HG03097 (cell line): ENCODE results near the gene FHIP2A.
"Not testable (repeated sequence)": the region's sequence is repeated elsewhere in the genome, so short reads cannot be mapped to it uniquely, and the experiment has no call there.

Experiments used
- ATAC-seq: cut with Tn5 transposase; IDR thresholded peaks from one replicate; pipeline ENCODE4 v1.9.1; 2021; ENCODE audit not compliant: unreplicated experiment, low FRiP score

FHIP2A gene, protein sequence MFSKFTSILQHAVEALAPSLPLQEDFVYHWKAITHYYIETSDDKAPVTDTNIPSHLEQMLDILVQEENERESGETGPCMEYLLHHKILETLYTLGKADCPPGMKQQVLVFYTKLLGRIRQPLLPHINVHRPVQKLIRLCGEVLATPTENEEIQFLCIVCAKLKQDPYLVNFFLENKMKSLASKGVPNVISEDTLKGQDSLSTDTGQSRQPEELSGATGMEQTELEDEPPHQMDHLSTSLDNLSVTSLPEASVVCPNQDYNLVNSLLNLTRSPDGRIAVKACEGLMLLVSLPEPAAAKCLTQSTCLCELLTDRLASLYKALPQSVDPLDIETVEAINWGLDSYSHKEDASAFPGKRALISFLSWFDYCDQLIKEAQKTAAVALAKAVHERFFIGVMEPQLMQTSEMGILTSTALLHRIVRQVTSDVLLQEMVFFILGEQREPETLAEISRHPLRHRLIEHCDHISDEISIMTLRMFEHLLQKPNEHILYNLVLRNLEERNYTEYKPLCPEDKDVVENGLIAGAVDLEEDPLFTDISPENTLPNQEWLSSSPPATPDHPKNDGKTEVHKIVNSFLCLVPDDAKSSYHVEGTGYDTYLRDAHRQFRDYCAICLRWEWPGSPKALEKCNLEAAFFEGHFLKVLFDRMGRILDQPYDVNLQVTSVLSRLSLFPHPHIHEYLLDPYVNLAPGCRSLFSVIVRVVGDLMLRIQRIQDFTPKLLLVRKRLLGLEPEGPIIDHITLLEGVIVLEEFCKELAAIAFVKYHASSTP

DNA sequence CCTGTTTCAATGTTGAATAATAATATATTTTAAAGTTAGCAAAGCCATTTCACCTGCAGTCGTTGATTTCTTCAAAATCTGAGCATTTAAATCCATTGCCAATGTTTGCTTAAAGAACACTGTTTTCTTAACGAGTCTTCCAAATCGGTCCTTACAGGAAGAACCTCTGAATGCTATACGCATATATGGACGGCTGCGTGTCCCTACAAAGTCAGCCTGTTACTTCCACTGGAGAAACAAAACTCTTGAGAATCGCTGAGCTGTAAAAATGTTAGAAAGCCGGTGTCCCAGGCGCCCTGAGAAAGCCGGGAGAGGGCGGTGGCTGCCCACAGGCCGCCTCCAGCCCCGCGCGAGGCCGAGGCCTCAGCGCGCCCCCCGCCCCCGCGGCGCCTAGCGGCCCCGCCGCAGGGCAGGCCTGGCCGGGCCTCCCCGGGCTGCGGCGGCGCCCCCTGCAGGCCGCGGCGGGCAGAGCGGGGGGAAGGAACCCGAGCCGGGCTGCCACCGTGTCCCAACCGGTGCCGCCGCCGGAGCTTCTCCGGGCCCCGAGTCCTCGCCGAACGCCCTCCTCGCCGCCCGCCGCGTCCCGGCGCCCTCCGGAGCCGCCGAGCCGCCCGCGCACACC is at the start of gene FHIP2A:
TSS of gene FHIP2A (plus strand) at position 488 of the 622 bp plus-strand sequence. CDS start 299 bp downstream, outside the sequence.
- peak; percentile 79 for ATAC-seq

DNA sequence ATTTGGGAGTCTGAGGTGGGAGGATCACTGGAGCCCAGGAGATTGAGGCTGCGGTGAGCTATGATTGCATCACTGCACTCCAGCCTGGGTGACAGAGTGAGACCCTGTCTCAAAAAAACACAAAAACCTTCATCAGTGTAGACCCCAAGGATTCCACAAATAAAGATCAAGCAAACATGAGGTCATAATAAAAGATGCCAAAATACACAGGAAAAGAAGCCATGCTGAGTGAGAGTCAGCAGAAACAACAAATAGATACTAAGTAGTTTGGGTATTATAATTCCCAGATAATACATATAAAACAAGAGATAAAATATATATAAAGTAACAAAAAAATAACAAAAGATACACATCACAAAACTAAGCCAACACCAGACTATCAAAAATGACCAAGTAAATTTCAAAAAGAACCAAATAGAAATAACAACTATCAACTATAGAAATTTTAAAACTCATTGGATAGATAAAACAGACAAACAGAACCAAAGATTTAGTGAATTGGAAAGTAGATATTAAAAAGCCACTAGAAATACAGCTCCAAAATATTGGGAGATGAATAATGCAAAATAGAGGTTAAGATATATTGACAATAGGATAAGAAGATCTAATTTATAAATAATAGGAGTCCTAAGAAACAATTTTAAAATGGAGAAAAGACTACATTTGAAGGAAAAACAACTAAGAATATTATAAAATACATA is 48.9 kb upstream of the FHIP2A start:
- no peak for ATAC-seq

DNA sequence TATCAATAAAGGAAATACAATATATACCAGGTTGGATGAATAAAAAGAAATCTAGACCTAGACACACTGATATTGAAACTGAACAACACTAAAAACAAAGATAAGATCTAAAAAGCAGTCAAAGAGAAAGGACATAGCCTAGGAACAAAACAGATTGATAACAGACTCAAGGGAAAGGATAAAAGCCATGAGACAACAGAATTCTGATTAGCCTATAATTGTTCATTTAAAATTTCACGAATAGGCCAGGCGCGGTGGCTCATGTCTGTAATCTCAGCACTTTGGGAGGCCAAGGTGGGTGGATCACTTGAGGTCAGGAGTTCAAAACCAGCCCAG is 48.4 kb upstream of the FHIP2A start:
- no peak for ATAC-seq

DNA sequence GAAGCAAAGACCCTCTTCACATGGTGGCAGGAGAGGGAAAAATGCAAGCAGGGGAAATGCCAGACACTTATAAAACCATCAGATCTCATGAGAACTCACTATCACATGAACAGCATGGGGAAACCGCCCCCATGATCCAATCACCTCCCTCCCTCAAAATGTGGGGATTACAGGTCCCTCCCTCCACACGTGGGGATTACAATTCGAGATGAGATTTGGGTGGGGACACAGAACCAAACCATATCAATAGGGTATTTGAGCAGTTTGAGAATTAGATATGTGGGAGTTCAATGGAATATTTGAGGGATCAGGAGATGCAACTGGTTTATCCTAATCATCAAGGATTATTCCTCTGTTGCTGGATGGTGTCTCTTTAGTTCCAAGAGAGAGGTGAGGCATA is 46.5 kb upstream of the FHIP2A start:
- not testable (repeated sequence) for ATAC-seq

DNA sequence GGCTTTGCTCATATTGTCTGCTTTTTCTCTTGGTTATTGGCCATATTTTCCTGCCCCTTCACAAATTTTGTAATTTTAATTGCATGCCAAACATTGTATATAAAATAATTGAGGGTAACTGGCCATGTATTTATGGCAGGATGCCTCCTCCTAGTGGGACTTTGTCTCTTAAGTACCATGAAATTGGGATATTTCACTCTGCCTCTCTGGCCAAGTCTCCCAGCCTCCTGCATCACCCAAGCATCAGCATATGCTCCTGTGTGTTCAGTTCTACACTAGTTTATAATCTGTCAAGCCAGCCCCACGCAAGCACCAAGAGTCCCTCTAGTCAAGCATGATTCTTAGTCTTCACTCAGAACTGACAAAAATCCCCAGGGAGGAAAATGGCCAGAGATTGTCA is 44.2 kb upstream of the FHIP2A start:
- no peak for ATAC-seq

DNA sequence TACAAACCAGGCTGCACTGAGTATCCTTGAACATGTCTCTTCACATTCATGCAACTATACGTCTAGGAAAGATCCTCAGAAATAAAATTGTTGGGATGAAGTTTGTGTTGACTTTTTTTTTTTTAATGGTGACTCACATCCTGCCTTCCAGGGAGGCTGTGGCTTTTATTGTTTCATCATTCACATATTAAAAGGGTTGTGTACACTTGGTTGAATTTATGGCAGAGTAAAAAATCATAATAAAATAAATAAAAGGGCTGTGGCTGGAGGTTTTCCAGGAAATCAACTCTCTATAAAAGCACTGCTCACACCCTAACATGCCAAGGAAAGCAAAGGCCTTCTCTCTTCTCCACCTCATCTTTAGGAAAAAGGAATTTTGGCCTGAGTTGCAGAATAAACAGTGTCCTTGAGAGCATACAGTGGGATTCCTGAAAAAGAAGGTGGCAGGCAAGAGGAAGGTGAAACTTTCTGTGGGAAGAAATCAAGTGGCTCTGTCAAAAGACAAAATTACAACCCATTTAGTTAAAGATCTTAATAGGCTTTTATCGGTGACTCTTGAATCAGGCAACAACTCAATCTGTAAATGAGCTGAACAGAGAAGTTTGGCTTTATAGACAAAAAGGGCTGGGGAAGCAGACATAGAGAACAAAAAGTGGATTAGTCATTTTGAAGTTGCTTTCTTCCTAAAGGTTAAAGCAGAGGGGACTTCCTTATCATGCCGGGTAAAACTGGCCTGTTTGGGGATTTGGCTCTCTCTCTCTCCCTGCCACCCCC is 41.6 kb upstream of the FHIP2A start:
- no peak for ATAC-seq

DNA sequence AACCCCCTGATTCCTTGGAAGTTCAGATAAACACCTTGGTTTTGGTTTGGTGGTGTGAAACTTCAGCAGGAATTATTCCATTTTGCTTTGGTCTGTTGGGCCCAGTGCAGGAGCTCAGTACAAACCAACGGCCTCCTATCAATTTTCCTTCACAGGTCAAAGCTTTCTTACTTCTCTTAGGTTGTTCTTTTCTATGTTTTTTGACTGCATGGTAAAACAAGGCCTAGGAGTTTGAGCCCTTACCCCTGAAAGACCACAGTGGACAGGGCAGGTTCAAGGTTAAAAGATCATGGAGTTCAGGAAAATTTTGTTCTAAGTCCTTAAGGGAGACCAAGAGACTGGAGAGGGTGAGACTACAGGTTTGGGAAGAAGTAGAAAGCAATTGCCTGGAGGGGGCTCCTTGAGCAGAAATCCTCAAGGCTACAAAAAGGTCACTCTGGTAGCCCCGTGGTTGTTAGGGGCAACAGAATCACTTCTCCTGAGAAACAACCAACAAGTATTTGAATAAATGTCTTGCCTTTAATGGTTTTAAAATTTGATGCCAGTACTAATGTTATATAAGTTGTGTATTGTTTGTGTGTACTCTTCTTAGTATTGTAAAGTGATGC is 40.9 kb upstream of the FHIP2A start:
- ATAC-seq = no peak

DNA sequence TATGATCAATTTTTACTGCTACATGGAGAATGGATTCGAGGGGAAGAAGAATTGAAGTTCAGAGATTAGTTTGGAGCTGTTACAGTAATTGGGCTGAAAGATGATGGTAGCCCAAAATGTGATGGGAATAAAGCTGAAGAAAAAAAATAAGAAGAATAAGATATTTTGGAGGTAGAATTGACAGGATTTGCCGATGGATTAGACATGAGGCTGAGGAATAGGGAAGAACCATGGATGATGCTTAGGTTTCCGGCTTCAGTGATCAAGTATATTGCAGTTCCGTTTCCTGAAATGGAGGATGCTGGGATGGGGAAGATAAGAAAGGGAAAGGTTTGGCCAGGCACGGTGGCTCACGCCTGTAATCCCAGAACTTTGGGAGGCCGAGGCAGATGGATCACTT is 38.9 kb upstream of the FHIP2A start:
- no peak for ATAC-seq

DNA sequence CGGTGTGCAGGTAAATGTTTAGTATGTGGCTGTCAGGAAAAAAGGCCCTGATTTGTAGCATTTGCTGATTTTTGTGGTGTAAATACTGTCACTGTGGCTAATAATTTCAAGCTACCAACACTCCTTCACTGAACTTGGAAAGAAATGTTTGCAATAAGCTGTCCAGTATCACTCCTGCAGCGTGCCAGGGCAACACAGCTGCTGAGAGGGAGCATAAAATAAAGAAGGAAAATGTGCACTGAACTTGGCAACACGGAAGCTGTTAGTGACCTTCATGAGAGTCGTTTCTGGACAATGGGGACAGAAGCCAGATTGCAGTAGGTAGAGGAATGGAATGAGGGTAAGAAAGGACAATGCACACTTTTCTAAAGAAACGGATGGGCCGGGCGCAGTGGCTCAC is 37.9 kb upstream of the FHIP2A start:
- no peak for ATAC-seq

DNA sequence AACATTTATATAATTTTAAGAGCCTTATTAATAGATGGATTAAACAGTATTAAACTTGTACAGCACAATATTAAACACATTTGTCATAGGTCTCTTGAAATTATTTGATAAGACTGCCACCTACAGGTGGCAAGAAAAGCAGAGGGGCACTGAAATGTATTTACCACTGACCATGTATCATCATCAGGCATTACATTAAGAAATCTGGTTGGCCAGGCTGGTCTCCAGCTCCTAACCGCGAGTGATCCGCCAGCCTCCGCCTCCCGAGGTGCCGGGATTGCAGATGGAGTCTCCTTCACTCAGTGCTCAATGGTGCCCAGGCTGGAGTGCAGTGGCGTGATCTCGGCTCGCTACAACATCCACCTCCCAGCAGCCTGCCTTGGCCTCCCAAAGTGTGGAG is 35.1 kb upstream of the FHIP2A start:
- ATAC-seq = not testable (repeated sequence)

DNA sequence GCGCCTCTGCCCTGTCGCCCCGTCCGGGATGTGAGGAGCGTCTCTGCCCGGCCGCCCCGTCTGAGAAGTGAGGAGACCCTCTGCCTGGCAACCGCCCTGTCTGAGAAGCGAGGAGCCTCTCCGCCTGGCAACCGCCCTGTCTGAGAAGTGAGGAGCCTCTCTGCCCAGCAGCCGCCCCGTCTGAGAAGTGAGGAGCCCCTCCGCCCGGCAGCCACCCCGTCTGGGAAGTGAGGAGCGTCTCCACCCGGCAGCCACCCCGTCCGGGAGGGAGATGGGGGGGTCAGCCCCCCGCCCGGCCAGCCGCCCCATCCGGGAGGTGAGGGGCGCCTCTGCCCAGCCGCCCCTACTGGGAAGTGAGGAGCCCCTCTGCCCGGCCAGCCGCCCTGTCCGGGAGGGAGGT is 34.4 kb upstream of the FHIP2A start:
- ATAC-seq = not testable (repeated sequence)

DNA sequence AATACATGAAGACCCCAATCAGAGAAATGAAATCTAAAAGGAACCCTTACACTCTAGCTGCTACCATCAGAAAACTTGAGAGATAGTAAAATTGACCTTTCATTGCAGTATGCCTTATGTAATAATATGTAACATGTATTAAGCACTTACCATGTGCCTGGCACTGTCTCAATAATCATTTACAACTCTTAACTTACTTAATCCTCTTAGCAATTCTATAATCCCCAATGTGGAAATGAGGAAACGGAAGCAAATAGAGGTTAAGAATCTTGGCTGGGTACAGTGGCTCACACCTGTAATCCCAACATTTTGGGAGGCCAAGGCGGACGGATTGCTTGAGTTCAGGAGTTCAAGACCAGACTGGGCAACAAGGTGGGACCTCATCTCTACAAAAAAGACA is 29.8 kb upstream of the FHIP2A start:
- ATAC-seq = no peak

DNA sequence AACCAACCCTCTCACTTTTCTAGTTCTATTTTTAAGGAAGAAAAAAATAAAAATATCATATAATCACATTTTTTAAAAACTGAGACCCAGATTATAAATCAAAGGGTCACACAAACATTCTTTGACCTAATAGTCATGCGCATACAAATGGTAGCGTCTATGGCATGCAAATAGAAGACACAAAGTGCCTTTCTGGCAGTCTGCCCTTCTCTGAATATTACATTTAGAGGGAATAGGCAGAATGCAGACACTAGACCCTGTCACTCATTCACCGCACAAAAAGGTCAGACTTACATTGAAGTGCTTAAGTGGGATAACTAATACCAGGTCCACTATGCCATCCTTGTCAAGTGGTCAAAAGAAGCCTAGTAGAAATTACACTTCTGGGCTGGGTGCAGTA is 26.5 kb upstream of the FHIP2A start:
- ATAC-seq = no peak

DNA sequence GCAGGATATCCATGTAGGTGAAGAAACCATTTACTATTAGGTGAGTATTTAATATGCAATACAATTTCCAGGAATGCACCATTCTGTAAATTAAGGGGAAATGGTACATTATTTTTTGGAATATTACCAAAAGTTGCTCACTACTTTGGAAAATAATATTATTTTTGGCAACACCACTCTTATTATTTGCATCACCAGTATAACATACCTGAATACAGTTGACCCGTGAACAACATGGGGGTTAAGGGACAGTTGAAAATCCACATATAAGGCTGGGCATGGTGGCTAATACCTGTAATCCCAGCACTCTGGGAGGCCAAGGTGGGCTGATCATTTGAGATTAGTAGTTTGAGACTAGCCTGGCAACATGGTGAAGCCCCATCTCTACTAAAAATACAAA is 21.2 kb upstream of the FHIP2A start:
- no peak for ATAC-seq

DNA sequence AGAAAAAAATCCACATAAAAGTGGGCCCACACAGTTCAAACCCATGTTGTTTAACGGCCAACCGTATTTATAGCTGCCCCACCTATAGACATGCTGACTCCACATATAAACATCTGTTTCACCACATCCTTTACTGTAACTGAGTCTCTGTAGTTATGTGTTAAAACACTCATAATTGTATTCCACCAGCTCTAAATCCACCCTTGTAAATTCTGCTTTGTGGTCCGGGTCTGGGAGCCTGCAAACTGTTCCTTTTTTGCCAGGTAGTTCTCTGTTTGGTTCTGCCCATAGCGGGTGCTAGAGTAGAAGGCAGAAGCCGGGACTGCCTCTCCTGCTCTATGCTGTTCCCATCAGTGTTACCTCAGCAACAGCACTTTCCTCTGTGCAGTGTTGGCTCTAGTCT is 20.2 kb upstream of the FHIP2A start:
- peak; percentile 81 for ATAC-seq

DNA sequence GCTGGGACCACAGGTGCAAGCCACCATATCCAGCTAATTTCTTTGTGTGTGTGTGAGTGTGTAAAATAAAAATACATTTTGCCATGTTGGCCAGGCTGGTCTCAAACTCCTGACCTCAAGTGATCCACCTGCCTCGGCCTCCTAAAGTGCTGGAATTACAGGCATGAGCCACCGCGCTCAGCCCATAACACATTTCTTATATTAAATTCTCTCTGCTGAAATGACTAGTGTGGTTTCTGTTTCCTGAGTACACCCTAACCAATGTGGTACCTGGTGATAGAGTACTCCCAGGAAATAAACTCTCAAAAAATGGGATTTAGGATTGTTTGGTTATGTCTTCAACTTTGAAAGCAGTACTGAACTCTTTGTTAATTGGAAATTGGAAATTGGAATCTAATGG is 19.4 kb upstream of the FHIP2A start:
- ATAC-seq = no peak

DNA sequence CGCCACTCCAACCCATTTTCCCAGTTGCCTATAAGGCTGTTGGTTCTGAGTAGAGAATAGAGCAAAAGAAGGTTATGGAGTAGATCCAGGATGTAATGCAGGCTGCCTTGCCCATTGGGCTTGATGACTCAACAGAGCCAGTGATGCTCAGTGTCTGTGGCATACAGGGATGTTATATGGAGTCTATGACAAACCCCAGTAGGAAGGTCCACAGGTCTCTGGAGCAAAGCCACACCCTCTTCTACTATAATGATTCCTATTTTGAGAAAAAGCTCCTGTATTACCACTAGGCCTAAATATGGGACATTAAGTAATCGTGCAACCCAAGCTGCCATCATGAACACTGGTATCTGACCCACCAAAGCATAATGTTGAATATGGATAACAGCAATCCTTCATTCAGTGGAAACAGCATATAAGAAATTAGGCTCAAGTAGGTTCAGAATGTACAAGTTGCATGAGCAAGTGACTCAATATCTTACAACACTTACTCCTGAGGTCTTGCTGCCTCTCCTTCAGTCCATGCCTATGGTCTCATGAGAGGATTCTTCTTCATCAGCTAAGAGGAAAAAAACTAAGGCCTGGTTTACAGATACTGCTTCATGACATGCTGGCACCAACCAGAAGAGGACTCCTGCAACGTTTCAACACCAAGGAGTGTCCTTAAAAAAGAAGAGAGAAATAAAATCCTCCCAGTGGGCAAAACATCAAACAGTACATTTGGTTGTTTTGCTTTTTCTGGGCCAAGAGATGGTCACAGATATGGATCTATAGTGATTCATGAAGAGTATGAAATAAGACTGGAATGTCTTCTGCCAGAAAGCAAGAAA is 14.8 kb upstream of the FHIP2A start:
- no peak for ATAC-seq

DNA sequence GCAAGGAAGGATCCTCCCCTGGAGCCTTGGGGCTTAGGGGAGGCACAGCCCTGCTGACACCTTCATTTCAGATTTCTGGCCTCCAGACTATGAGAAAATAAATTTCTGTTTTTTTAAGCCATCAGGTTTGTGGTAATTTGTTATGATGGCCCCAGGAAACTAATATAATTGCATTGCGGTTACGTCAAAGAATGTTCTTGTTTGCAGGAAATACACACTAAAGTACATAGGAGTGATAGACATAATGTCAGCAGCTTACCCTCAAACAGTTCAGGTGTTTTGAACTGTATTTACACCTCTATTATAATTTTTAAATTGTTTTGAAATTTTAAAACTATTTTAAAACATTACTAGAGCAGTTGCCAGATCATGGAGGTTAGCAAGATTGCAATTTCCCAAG is 12.6 kb upstream of the FHIP2A start:
- no peak for ATAC-seq

DNA sequence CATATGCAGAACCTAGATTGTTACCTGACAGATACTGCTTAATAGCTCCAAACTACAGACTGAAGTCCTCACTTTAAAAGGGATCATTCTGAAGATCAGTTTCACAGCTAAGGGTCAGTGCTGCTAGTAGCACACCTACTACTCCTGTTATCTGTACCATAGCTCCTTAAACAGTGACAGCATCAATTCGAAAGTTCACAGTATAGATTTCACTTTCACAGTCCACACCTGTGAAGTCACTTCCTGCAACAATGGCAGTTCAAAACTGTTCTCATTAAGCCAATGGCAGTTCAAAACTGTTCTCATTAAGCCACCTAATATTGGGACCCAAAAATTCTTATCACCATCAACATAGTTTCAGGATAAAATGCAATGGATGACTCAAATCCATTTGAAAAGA is 10.7 kb upstream of the FHIP2A start:
- peak; percentile 100 for ATAC-seq
